HT1080 (cell line): ENCODE data around the gene CCR5. TPM values are rescaled to one million over a fixed set of nuclear protein-coding genes. Genes with fewer than 3 reads are reported as not detected.

Experiments
- total RNA-seq: library from RNA; depleted of rRNA; stranded (reverse); fragments of >200 nt; shearing (Covaris generic); gene quantifications from 2 replicates; pipeline ENCODE4 v1.2.3, GENCODE V29; 2014; rRNA removed

CCR5 gene
- total RNA-seq, 1 experiment from 2014 or later: not detected

Other genes with a start within 250 kb of the CCR5 start
- 0.19 and 0.27 TPM in 2 replicates for gene CCR1, start 162.6 kb upstream of the CCR5 start, total RNA-seq
- gene CCR3, start 128.5 kb upstream of the CCR5 start, total RNA-seq: not detected in 2 replicates
- gene CCR2, start 16.8 kb upstream of the CCR5 start, total RNA-seq: not detected in 2 replicates
- 2.6 and 3.7 TPM in 2 replicates for gene CCRL2, start 36.3 kb downstream of the CCR5 start, total RNA-seq
- gene LTF, start 94.0 kb downstream of the CCR5 start, total RNA-seq: 0.16 and 0.63 TPM in 2 replicates
- gene RTP3, start 127.0 kb downstream of the CCR5 start, total RNA-seq: not detected in 2 replicates
- gene LRRC2, start 195.4 kb downstream of the CCR5 start, total RNA-seq: 0.19 and 0.20 TPM in 2 replicates
- not detected in 2 replicates for gene FAM240A, start 241.6 kb downstream of the CCR5 start, total RNA-seq